Heart right ventricle (tissue), 16 donors: Measurements from ENCODE around the gene HSPA12B. TPM values are rescaled to one million over a fixed set of nuclear protein-coding genes. Genes with fewer than 3 reads are reported as not detected.
A peak's percentile ranks its signal among the peaks of the same experiment; 100 is the strongest.

ENCODE experiments used
- ATAC-seq, 8 donors: fragments of 200-7000 bp; cut with Tn5 transposase; one replicate each; pipeline ENCODE4 v1.9.1; 2020; ENCODE audit warnings: mild to moderate bottlenecking in 8 of 8, moderate library complexity in 8 of 8, moderate number of reproducible peaks in 1 of 8
- DNase-seq, 2 donors: peaks; one replicate each; pipeline ENCODE4 v3.0.0-alpha.2; 2020
- H3K27ac ChIP-seq, 10 donors: fragments of 200-600 bp; sonication (generic) in 2 of 10; one replicate each; pipeline versions ENCODE4 v1.5.0 to v1.8.0; 2020 to 2022; ENCODE audit warnings: mild to moderate bottlenecking in 3 of 10
- H3K27me3 ChIP-seq, 7 donors: fragments of 200-600 bp; one replicate each; pipeline ENCODE4 v1.8.0; 2021 to 2022; ENCODE audit warnings: mild to moderate bottlenecking in 2 of 7
- H3K36me3 ChIP-seq, 9 donors: fragments of 200-600 bp; sonication (generic) in 1 of 9; one replicate each; pipeline versions ENCODE4 v1.5.0 to v1.8.0; 2020 to 2022; ENCODE audit warnings: mild to moderate bottlenecking in 2 of 9
- H3K4me1 ChIP-seq, 9 donors: fragments of 200-600 bp; sonication (generic) in 1 of 9; one replicate each; pipeline versions ENCODE4 v1.5.0 to v1.8.0; 2020 to 2022; ENCODE audit warnings: mild to moderate bottlenecking in 4 of 9
- H3K4me3 ChIP-seq, 10 donors: fragments of 200-600 bp; sonication (generic) in 2 of 10; one replicate each; pipeline versions ENCODE4 v1.5.0 to v1.8.0; 2020 to 2022; ENCODE audit warnings: mild to moderate bottlenecking in 7 of 10, moderate library complexity in 2 of 10
- H3K9me3 ChIP-seq, 11 donors: fragments of 200-600 bp in 10 of 11; sonication (generic) in 2 of 11; one replicate each; pipeline versions ENCODE4 v1.5.0 to v1.8.0; 2013 to 2022; ENCODE audit warnings: mild to moderate bottlenecking in 2 of 11, control low read depth in 1 of 11, moderate library complexity in 1 of 11
- CTCF ChIP-seq, 9 donors: fragments of 200-600 bp; sonication (generic) in 2 of 9; IDR thresholded peaks; one replicate each; pipeline versions ENCODE4 v1.5.0 to v1.8.0; 2021 to 2022; ENCODE audit warnings: antibody characterized with exemption in 9 of 9, mild to moderate bottlenecking in 5 of 9, moderate library complexity in 1 of 9
- WGBS, 2 donors: extraction: QIAGEN DNeasy Blood & Tissue Kit; methylation state at CpG; one replicate each; pipeline ENCODE4 v1.1.7; 2013; ENCODE audit warnings: inconsistent platforms in 1 of 2; 5-methylcytosine and 5-hydroxymethylcytosine counted together
- intact Hi-C, 10 donors: fragments of 100-400 bp; cut with DNase I; formaldehyde crosslinking; loops; one replicate each; pipeline versions ENCODE4 v1.11.1 to v1.14.2; 2022
- polyA plus RNA-seq, 2 donors: library from polyadenylated mRNA; stranded (reverse); fragments of 200-250 nt; gene quantifications; one replicate each; pipeline ENCODE4 v1.2.3, GENCODE V29; 2013
- total RNA-seq, 10 donors: library from RNA; stranded (reverse); fragmentation: NEBNext Ultra II Directional in 3 of 10; extraction: Animal tissue kit (Norgen Biotek cat#: 25700) in 3 of 10; gene quantifications; one replicate each; pipeline versions ENCODE4 v1.2.1 to v1.2.4, GENCODE V29; 2021 to 2023
- donor health status: Arrhythmogenic right ventricular cardiomyopathy.
- donor health status: ischemic (EF 13 %, LVEDD 7.1; RV severe dilation, severe dysfunction).
- donor health status: healthy with polysubstance abuse.
- donor health status: DM: no; HTN: yes; CAD: no.
- donor health status: DM: no; HTN: no; CAD: no.
- donor health status: ischemic (EF 25% LVEDD 6.9; RV normal size, moderate dysfunction).
- donor health status: ischemic (EF 25% LVEDD 5.7; RV mildly dilated, moderate dysfunction).
- donor health status: healthy.
- donor health status: DM: yes; HTN: yes; CAD: no.
- donor health status: Ischemic cardiomyopathy.
- donor health status: ischemic (EF 35%, LVEDD 5.7; RV mildly dilated, moderate dysfunction).
- donor health status: nonischemic (EF 11% LVEDD 7.7; RV severe dilation, severe dysfunction).
- donor health status: DM: yes; HTN: yes; CAD: no.
- donor health status: PGD.
- donor health status: ischemic (EF 29% LVEDD 5.4; RV normal size, mild dysfunction).
- donor health status: nonischemic (EF 23%, LVEDD 6.1; RV moderate dilation, normal function).

HSPA12B gene
- total and polyA plus RNA-seq, 12 donors: 8.4 to 26.5 (median 13.0) TPM

- Histone ChIP-seq H3K4me3 (peak overlapping the region in 1 of 10 donors; percentile 26), H3K27ac (peak overlapping the region in 4 of 10 donors; percentile 12 to 68 (median 49)), H3K4me1 (peaks cover 3 to 42% (median 16%) of the 10 kb centered on the region in 9 donors)
These were observed 12.6 kb downstream of the HSPA12B start for GRCh38 chr20:3744806-3745685.

GRCh38 chr20:3745686-3746173, 13.2 kb downstream of the HSPA12B start:
- Histone ChIP-seq H3K4me1 (peaks cover 0 to 37% (median 10%) of the 10 kb centered on the region in 9 donors), H3K27ac (no peak overlapping the region), H3K4me3 (no peak overlapping the region), H3K27me3 (peaks cover 0 to 14% (median 3%) of the 10 kb centered on the region in 7 donors), H3K9me3 (no peaks in the 10 kb centered on the region), H3K36me3 (peaks cover 0 to 94% (median 11%) of the 10 kb centered on the region in 9 donors)
- DNase-seq: no peak
- ATAC-seq: no peak
- TF ChIP-seq CTCF (IDR thresholded peaks at IDR 0.05): no peak
- 71 to 73% methylated on average over 11 of the region's 11 CpGs for WGBS, 2 donors
- intact Hi-C loops: no loop called here

More at GRCh38 chr20:3744806-3745685, 12.6 kb downstream of the HSPA12B start:
- WGBS, 2 donors: 35 to 39% methylated on average over 45 of the region's 45 CpGs
- peaks cover 0 to 88% (median 11%) of the 10 kb centered on the region in 9 donors for H3K36me3 ChIP-seq
- no peak for TF ChIP-seq CTCF (IDR thresholded peaks at IDR 0.05)
- peaks cover 0 to 8% (median 3%) of the 10 kb centered on the region in 7 donors for H3K27me3 ChIP-seq
- no peaks in the 10 kb centered on the region for H3K9me3 ChIP-seq
- DNase-seq (peak; percentile 54 to 65), ATAC-seq (peak; percentile 43 to 66 (median 51))
- intact Hi-C loops: no loop called here

- H3K36me3 ChIP-seq: peaks cover 0 to 94% (median 11%) of the 10 kb centered on the region in 9 donors
- no peaks in the 10 kb centered on the region for H3K9me3 ChIP-seq
- H3K4me1 ChIP-seq: peaks cover 0 to 31% (median 19%) of the 10 kb centered on the region in 9 donors
- 84 to 87% methylated on average over 2 of the region's 2 CpGs for WGBS, 2 donors
- intact Hi-C loops: no loop called here
- H3K4me3 ChIP-seq: no peak overlapping the region
- no peak overlapping the region for H3K27ac ChIP-seq
- no peak for DNase-seq
- no peak for TF ChIP-seq CTCF (IDR thresholded peaks at IDR 0.05)
- peaks cover 0 to 23% (median 9%) of the 10 kb centered on the region in 7 donors for H3K27me3 ChIP-seq
- no peak for ATAC-seq
These were observed 15.0 kb downstream of the HSPA12B start for GRCh38 chr20:3747471-3747870.

DNA sequence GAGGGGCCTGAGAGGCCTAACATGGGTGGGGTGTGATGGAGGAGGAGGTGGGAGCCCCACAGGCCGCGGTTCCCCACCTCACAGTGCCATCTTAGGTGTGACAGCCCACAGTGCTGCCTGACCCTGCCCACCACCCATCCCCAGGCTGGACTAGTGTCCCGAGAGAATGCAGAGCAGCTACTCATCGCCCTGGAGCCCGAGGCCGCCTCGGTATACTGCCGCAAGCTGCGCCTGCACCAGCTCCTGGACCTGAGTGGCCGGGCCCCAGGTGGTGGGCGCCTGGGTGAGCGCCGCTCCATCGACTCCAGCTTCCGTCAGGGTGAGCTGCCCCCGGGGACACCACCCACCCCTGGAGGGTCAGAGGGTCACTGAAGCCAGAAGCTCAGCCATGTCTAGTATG, 15.6 kb downstream of the HSPA12B start:
- Histone ChIP-seq H3K9me3 (no peaks in the 10 kb centered on the region), H3K36me3 (peaks cover 0 to 88% (median 11%) of the 10 kb centered on the region in 9 donors), H3K4me3 (no peak overlapping the region), H3K4me1 (peaks cover 0 to 37% (median 22%) of the 10 kb centered on the region in 9 donors), H3K27me3 (peaks cover 0 to 23% (median 9%) of the 10 kb centered on the region in 7 donors), H3K27ac (no peak overlapping the region)
- ATAC-seq: no peak
- no peak for TF ChIP-seq CTCF (IDR thresholded peaks at IDR 0.05)
- WGBS, 2 donors: 91 to 94% methylated on average over 16 of the region's 16 CpGs
- intact Hi-C loops: no loop called here
- DNase-seq: no peak
